Measurements from ENCODE around the gene JAKMIP2.

The JAKMIP2 gene

DNA sequence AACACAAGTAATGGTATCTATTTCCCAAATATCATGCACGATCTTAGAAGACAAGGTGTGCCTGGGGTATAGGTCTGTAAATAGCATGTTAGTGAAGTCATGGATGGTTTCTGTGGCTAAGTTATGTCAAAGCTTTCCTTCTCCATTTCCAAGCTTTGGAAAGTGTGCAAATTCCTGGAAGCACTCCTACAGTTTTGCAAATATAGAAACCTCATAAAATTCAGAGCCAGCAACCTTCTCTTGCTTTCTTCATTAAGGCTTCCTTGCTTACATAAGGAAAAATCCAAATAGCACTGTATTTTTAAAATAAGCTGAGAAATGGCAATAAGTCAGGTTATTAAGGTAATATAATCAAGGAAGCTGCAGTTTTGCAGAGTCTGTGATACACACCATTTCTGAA, 138.1 kb downstream of the JAKMIP2 start:
- TF ChIP-seq FOXM1 (IDR thresholded peaks at IDR 0.05; ENCODE audit: borderline replicate concordance, low read depth) (no peak), TCF12 (IDR thresholded peaks at IDR 0.05; ENCODE audit: low read depth) (no peak), CREB1 (IDR thresholded peaks at IDR 0.05; ENCODE audit: low read depth) (no peak), CEBPB (IDR thresholded peaks at IDR 0.05) (no peak), EGR1 (IDR thresholded peaks at IDR 0.05) (no peak), RAD21 (IDR thresholded peaks at IDR 0.05; ENCODE audit: low read depth) (no peak), MAX (IDR thresholded peaks at IDR 0.05) (no peak), EP300 (IDR thresholded peaks at IDR 0.05; ENCODE audit: borderline replicate concordance) (no peak), YY1 (IDR thresholded peaks at IDR 0.05; ENCODE audit: low read depth) (no peak)
- TF ChIP-seq, protein P1, sequence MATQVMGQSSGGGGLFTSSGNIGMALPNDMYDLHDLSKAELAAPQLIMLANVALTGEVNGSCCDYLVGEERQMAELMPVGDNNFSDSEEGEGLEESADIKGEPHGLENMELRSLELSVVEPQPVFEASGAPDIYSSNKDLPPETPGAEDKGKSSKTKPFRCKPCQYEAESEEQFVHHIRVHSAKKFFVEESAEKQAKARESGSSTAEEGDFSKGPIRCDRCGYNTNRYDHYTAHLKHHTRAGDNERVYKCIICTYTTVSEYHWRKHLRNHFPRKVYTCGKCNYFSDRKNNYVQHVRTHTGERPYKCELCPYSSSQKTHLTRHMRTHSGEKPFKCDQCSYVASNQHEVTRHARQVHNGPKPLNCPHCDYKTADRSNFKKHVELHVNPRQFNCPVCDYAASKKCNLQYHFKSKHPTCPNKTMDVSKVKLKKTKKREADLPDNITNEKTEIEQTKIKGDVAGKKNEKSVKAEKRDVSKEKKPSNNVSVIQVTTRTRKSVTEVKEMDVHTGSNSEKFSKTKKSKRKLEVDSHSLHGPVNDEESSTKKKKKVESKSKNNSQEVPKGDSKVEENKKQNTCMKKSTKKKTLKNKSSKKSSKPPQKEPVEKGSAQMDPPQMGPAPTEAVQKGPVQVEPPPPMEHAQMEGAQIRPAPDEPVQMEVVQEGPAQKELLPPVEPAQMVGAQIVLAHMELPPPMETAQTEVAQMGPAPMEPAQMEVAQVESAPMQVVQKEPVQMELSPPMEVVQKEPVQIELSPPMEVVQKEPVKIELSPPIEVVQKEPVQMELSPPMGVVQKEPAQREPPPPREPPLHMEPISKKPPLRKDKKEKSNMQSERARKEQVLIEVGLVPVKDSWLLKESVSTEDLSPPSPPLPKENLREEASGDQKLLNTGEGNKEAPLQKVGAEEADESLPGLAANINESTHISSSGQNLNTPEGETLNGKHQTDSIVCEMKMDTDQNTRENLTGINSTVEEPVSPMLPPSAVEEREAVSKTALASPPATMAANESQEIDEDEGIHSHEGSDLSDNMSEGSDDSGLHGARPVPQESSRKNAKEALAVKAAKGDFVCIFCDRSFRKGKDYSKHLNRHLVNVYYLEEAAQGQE (IDR thresholded peaks at IDR 0.05; ENCODE audit: low read depth), result no peak
- TF ChIP-seq, protein P2, sequence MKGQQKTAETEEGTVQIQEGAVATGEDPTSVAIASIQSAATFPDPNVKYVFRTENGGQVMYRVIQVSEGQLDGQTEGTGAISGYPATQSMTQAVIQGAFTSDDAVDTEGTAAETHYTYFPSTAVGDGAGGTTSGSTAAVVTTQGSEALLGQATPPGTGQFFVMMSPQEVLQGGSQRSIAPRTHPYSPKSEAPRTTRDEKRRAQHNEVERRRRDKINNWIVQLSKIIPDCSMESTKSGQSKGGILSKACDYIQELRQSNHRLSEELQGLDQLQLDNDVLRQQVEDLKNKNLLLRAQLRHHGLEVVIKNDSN (IDR thresholded peaks at IDR 0.05), result no peak

- TF ChIP-seq CREB1 (IDR thresholded peaks at IDR 0.05; ENCODE audit: low read depth) (no peak), FOXM1 (IDR thresholded peaks at IDR 0.05; ENCODE audit: borderline replicate concordance, low read depth) (no peak), EP300 (IDR thresholded peaks at IDR 0.05; ENCODE audit: borderline replicate concordance) (no peak), TEAD4 (IDR thresholded peaks at IDR 0.05) (no peak), YY1 (IDR thresholded peaks at IDR 0.05; ENCODE audit: low read depth) (no peak), TAF1 (IDR thresholded peaks at IDR 0.05; ENCODE audit: low read depth) (no peak), EGR1 (IDR thresholded peaks at IDR 0.05) (no peak), ZBTB7A (IDR thresholded peaks at IDR 0.05; ENCODE audit: low read depth) (no peak), CEBPB (IDR thresholded peaks at IDR 0.05) (no peak)
- TF ChIP-seq, protein P2 (IDR thresholded peaks at IDR 0.05), result no peak
- TF ChIP-seq, protein P1 (IDR thresholded peaks at IDR 0.05; ENCODE audit: low read depth), result no peak
These were observed 139.4 kb downstream of the JAKMIP2 start for GRCh38 chr5:147643142-147643541.

GRCh38 chr5:147642666-147643065, 139.9 kb downstream of the JAKMIP2 start:
- TF ChIP-seq FOXM1 (IDR thresholded peaks at IDR 0.05; ENCODE audit: borderline replicate concordance, low read depth), result no peak
- TF ChIP-seq, protein P2 (IDR thresholded peaks at IDR 0.05), result no peak
- TF ChIP-seq TEAD4 (IDR thresholded peaks at IDR 0.05), result no peak
- no peak for TF ChIP-seq TAF1 (IDR thresholded peaks at IDR 0.05; ENCODE audit: low read depth)
- no peak for TF ChIP-seq TCF12 (IDR thresholded peaks at IDR 0.05; ENCODE audit: low read depth)
- TF ChIP-seq ZBTB7A (IDR thresholded peaks at IDR 0.05; ENCODE audit: low read depth), result no peak
- TF ChIP-seq EP300 (IDR thresholded peaks at IDR 0.05; ENCODE audit: borderline replicate concordance), result no peak
- TF ChIP-seq, protein P1 (IDR thresholded peaks at IDR 0.05; ENCODE audit: low read depth), result no peak
- no peak for TF ChIP-seq EGR1 (IDR thresholded peaks at IDR 0.05)
- no peak for TF ChIP-seq MAX (IDR thresholded peaks at IDR 0.05)
- TF ChIP-seq RAD21 (IDR thresholded peaks at IDR 0.05; ENCODE audit: low read depth), result no peak
- TF ChIP-seq NFIC (IDR thresholded peaks at IDR 0.05), result no peak
- TF ChIP-seq CEBPB (IDR thresholded peaks at IDR 0.05), result no peak
- no peak for TF ChIP-seq YY1 (IDR thresholded peaks at IDR 0.05; ENCODE audit: low read depth)
- TF ChIP-seq CREB1 (IDR thresholded peaks at IDR 0.05; ENCODE audit: low read depth), result no peak

- TF ChIP-seq, protein P2 (IDR thresholded peaks at IDR 0.05), result no peak
- no peak for TF ChIP-seq CEBPB (IDR thresholded peaks at IDR 0.05)
- TF ChIP-seq EP300 (IDR thresholded peaks at IDR 0.05; ENCODE audit: borderline replicate concordance), result no peak
- TF ChIP-seq ZBTB7A (IDR thresholded peaks at IDR 0.05; ENCODE audit: low read depth), result no peak
- no peak for TF ChIP-seq TCF12 (IDR thresholded peaks at IDR 0.05; ENCODE audit: low read depth)
- TF ChIP-seq, protein P1 (IDR thresholded peaks at IDR 0.05; ENCODE audit: low read depth), result no peak
- no peak for TF ChIP-seq MAX (IDR thresholded peaks at IDR 0.05)
- no peak for TF ChIP-seq TAF1 (IDR thresholded peaks at IDR 0.05; ENCODE audit: low read depth)
- no peak for TF ChIP-seq EGR1 (IDR thresholded peaks at IDR 0.05)
- no peak for TF ChIP-seq YY1 (IDR thresholded peaks at IDR 0.05; ENCODE audit: low read depth)
- no peak for TF ChIP-seq TEAD4 (IDR thresholded peaks at IDR 0.05)
- no peak for TF ChIP-seq CREB1 (IDR thresholded peaks at IDR 0.05; ENCODE audit: low read depth)
- no peak for TF ChIP-seq NFIC (IDR thresholded peaks at IDR 0.05)
These were observed 143.2 kb downstream of the JAKMIP2 start for GRCh38 chr5:147639321-147639720.

Measured in Ishikawa (cell line).